NCI-H2227 (cell line): ENCODE results near the gene ARFIP1.
"Not testable (repeated sequence)": the region's sequence is repeated elsewhere in the genome, so short reads cannot be mapped to it uniquely, and the experiment has no call there.

ENCODE experiments used
- DNase-seq: peaks from one replicate; lab custom pipeline; 2025; ENCODE audit not compliant: unreplicated experiment; lab: John Stamatoyannopoulos, UW

Gene ARFIP1

DNA sequence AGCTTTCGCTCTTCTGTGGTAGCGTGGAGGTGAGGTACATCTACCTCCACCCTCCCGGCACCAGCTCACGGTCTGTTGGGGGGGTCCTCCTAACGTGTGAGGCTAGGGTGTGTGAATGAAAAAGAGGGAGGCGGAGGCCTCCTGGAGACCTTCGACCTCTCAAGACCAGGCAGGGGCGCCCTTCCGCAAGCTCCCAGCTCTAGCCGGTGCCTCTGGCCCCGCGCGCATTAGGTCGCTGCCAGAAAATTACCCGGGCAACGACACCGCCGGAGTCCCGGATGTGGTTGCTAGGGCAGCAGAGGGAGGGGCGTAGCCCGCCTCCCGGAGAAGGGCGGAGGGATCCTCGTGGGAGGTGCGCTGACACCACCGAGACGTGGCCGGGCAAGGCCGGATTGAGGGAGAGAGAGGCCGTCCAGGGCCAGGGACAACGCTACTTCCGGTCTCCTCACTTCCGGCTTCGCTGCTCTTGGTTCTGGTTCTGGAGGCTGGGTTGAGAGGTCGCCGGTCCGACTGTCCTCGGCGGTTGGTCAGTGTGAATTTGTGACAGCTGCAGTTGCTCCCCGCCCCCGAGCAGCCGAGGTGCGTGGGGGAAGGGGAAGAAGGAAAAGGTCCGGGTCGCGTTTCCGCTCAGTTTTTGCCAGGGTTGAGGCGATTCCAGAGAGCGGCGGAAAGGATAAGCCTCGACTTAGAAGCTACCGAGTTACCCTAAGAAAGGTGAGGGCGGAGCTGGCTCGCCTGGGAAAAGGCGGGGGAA, at the start of gene ARFIP1, which contains the start of gene TIGD4:
Gene ARFIP1 (plus strand): TSS at position 442 of the 754 bp plus-strand sequence. CDS start 49,680 bp downstream, outside the sequence.
Gene TIGD4 (minus strand): TSS at position 218 of the 754 bp plus-strand sequence. CDS start 8,726 bp downstream, outside the sequence.
- DNase-seq = peak; percentile 95

DNA sequence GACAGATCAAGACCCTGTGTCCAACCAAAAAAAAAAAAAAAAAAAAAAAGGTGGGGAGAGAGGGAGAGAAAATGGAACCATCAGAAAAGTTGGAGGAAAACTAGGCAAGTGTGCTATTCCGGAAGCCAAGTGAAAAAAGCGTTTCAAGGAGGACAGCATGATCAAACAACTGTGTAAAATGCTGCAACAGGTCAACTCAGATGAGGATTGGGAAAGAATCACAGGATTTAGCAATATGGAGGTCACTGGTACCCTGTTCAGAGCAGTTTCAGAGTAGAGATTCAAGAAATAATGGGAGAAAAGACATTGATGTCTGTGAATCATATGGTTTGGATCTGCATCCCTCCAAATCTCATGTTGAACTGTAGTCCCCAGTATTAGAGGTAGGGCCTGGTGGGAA, 47.8 kb upstream of the ARFIP1 start:
- no peak for DNase-seq

- no peak for DNase-seq
Observed at GRCh38 chr4:152734015-152734698, 45.6 kb upstream of the ARFIP1 start.

DNA sequence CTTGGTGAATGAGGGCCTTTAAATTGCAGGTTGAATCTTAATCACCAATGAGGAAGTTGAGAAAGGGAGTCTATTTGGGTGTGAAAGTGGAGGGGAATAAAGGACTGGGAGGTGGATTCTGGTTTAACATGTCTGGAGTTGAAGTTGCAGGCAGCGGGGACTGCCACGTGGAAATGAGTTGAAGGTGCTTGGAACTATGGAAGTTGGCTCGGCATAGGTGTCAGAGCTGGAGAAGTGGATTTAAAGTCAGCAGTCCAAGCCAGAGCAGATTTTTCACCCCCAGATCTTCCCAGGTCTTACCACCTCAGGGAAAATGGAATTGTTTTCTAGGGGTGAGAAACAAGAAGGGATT, 45.1 kb upstream of the ARFIP1 start:
- no peak for DNase-seq

GRCh38 chr4:152735396-152735859, 44.3 kb upstream of the ARFIP1 start:
- DNase-seq = peak; percentile 9

- no peak for DNase-seq
Observed at GRCh38 chr4:152735906-152736305, 43.8 kb upstream of the ARFIP1 start.

DNA sequence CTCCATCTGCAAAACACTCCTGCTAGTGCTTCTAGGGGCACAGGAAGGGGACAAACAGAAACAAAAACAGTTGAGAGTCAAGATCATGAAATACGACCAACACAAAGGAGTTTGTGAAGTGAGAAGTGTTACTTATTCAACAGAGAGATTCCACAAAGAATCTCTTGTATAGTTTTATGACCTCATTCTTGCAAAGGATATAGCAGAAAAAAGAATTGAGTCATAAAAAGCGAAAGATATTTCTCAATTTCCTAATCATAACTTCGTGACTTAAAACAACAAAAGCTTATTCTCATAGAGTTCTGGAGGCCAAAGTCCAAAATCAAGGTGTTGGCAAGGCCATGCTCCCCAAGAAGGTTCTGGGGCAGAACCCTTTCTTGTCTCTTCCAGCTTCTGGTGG, 40.9 kb upstream of the ARFIP1 start:
- DNase-seq = no peak

GRCh38 chr4:152747444-152747843, 32.3 kb upstream of the ARFIP1 start:
- DNase-seq = no peak

DNA sequence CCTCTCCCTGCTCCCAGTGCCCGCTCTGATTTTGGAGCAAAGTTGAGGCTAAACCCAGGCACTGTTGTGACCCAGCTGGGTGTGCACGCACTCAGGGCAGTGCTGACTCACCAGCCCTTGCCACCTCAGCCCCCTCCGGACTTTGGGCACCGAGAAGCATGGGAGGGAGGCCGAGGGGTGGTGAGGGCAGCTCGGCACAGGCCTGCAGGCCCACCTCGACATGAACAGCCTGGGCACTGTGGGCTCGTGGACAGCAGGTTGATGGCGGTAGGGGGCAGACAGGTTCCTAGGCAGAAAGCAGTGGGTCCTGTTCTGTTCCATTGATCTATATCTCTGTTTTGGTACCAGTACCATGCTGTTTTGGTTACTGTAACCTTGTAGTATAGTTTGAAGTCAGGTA, 31.1 kb upstream of the ARFIP1 start:
- no peak for DNase-seq

GRCh38 chr4:152763796-152764195, 16.0 kb upstream of the ARFIP1 start:
- no peak for DNase-seq

- DNase-seq = not testable (repeated sequence)
Observed at GRCh38 chr4:152765069-152765737, 14.6 kb upstream of the ARFIP1 start.

DNA sequence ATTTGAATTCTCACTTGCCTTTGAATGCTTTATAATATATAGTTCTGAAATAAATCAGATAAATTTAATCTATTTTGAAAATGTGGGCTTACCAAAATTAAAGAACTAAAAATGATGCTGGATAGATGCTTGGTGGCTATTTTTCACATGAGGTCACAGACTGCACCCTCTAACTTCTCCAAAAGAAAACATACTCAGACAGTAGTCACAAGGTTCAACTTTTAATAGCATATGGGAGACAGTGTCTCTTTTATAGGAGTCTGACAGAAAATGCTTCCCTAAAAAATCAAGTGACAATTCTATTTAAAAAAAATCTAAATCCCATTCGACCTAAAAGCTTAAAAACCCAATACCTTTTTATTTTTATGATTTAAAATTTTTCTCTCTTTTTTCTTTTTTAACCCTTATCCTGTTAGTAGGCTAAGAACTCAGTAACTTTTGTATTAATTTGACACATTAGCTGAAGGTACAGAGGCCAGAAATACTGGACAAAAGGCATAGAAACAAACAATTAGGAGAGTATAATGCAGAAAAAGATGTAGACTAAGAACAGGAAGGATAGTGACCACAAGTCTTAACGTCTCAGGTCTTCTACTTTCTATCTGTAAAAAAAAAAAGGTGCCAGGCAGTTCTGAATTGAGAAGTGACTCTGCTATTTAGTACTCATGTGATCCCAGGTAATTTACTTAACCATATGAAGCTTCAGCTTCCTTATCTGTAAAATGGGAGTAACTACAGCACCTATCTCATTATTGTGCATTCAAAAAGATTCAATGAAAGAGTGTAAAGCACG, 7.8 kb upstream of the ARFIP1 start:
- DNase-seq = no peak

DNA sequence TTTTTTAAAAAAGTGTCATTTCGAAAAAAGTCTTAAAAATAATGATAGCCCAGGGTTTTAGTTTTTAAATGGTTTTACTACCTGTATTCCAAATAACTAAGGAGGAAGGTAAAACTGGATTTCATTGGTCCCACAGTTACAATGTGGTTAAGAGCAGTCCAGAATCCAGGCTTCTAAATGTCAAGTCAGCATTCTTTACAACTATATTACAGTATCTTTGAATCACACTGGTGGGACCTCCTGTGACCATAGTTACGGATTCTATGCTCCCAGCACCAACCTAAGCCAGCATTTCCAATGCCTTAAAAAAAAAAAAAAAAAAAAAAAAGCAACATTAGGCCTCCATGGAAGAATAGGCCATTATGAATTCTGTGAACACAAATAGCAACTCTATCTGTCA, 6.4 kb upstream of the ARFIP1 start:
- DNase-seq = no peak

DNA sequence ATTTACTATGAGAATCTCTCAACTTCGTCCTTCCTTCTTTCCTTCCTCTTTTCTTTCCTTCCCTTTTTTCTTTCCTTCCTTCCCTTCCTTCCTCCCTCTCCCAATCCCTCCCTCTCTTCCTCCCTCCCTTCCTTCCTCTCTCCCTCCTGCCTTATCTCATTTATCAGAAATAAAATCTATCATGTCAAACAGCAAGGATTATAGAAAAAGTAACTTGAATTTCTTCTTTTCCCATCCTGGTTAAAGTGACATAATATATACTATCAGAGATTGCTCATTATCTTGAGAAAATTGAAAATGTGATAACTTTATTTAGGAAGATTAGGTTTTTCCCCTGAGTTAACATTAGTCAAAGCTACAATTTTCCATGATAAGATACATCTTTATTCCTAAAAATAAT, 5.8 kb upstream of the ARFIP1 start:
- no peak for DNase-seq

GRCh38 chr4:152776352-152776751, 3.4 kb upstream of the ARFIP1 start:
- DNase-seq = no peak

- DNase-seq = no peak
Observed at GRCh38 chr4:152777488-152777887, 2.3 kb upstream of the ARFIP1 start.

DNA sequence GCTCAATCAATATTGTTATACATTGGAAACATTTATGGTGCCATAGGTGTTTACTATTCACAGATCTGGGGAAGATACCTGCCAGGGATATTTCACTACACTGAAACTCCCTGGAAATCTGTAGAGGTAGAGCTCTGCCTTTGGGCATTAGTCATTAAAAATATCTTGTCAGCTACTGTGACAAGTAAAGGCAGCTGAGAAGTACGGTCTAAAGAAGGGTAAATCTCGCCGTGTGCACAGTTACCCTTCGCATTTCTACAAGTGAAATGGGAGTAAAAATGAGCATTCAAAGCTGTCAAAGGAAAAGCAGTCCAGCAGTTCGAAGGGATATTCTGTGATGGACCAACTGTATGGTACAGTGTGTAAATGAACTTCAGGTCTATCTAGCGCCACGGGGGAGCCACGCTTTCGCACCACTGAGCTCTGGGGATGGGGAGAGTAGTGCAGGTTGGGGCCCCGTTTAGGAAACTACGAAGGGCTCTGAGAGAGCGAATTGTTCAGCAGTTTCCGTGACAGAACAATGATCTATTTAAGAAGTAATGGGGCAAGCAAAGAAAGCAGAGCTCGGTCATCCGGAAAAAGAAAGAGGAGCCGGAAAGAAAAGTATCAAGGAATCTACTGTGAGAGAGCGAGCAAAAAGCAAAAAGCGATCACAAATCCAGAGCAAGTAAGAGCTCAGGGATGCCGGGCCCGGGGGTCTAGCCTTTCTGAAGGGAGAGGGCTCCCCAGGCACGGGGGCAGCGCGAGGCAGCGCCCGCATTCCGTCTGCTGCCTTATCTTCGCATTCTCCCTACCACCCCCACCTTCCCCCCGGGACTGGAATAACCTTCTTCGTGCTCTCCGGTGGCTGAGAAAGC, 870 bp upstream of the ARFIP1 start:
- peak; percentile 47 for DNase-seq

- DNase-seq = no peak
Observed at GRCh38 chr4:152780267-152780778, 569 bp downstream of the ARFIP1 start.

DNA sequence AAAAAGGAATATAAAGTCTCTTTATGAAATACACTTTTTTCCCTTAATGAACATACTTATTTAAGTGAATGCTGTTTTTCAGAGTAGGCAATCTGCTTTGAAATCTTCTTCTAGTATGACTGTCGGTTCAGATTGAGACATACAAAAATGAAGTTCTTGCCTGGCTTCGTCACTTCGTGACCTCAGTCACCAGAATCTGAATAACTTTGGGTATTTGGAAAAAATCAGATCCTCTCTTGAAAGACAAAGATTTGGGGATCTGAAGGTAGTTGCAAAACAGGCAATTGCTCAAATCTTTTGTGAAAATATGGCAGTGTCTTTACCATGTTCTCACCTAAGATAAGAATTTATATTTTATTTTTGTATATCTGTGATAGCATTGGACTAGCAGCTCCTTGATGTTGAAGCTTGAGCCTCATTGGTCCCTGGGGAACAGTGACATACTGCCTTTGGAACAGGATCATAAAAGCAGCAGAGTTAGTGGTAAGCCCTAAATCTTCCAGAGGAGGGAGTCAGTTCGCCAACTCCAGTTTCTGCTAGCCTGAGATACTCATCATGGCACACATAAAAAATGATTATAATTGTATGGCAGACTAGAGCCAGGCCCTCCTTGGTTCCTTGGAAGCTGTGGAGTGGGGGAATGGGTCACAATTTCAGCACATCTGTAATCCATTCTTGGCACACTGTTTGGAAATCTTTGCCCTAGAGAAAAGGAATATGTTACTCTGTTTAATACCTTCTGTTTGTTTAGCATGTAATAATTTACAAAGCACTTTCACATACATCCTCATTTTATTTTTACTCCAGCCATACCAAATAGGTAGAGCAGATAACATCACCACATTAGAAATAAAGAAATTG, 5.0 kb downstream of the ARFIP1 start:
- peak; percentile 32 for DNase-seq
